RWPE2 (cell line): ENCODE results near the gene PCSK5.
A peak's percentile ranks its signal among the peaks of the same experiment; 100 is the strongest.
"Not testable (repeated sequence)": the region's sequence is repeated elsewhere in the genome, so short reads cannot be mapped to it uniquely, and the experiment has no call there.

Source experiments
- ATAC-seq: fragments of 200-7000 bp; cut with Tn5 transposase; 3 replicates; pipeline ENCODE4 v1.9.1; 2021; ENCODE audit warnings: low read depth
- DNase-seq: peaks from one replicate; pipeline ENCODE4 v3.0.0-alpha.2; 2020; ENCODE audit warnings: low spot score
- H3K27ac ChIP-seq: fragments of 450-650 bp; 2 replicates; pipeline ENCODE4 v1.5.1; 2017; ENCODE audit warnings: mild to moderate bottlenecking; ENCODE audit not compliant: poor library complexity, severe bottlenecking
- H3K27me3 ChIP-seq: fragments of 250-450 bp; sonication (Bioruptor Pico); 2 replicates; pipeline ENCODE4 v1.5.1; 2021; ENCODE audit warnings: mild to moderate bottlenecking, moderate library complexity; ENCODE audit not compliant: insufficient read depth, poor library complexity, severe bottlenecking
- H3K36me3 ChIP-seq: fragments of 250-450 bp; sonication (Bioruptor Pico); 2 replicates; pipeline ENCODE4 v1.5.1; 2020; ENCODE audit warnings: low read depth, mild to moderate bottlenecking, moderate library complexity
- H3K4me1 ChIP-seq: fragments of 250-450 bp; sonication (Bioruptor Pico); 2 replicates; pipeline ENCODE4 v1.5.1; 2021; ENCODE audit warnings: mild to moderate bottlenecking, moderate library complexity; ENCODE audit not compliant: insufficient read depth, poor library complexity, severe bottlenecking
- H3K4me3 ChIP-seq: fragments of 250-450 bp; sonication (Bioruptor Pico); 2 replicates; pipeline ENCODE4 v1.5.1; 2021; ENCODE audit warnings: mild to moderate bottlenecking, moderate library complexity; ENCODE audit not compliant: severe bottlenecking
- H3K9me3 ChIP-seq: fragments of 250-450 bp; sonication (Bioruptor Pico); 2 replicates; pipeline ENCODE4 v1.5.1; 2021; ENCODE audit warnings: mild to moderate bottlenecking, moderate library complexity; ENCODE audit not compliant: severe bottlenecking
- CTCF ChIP-seq: fragments of 450-650 bp; IDR thresholded peaks from one replicate; pipeline ENCODE4 v1.5.1; 2017; ENCODE audit warnings: mild to moderate bottlenecking, moderate library complexity; ENCODE audit not compliant: poor library complexity, severe bottlenecking

The PCSK5 gene

GRCh38 chr9:76359365-76359764 lies 468.9 kb downstream of the PCSK5 start:
- TF ChIP-seq CTCF = no peak
- Histone ChIP-seq H3K4me3 (no peak overlapping the region), H3K9me3 (no peaks in the 10 kb centered on the region), H3K4me1 (peaks cover 1% of the 10 kb centered on the region), H3K27ac (no peak overlapping the region), H3K36me3 (no peaks in the 10 kb centered on the region), H3K27me3 (no peaks in the 10 kb centered on the region)
- DNase-seq (no peak), ATAC-seq (no peak)

GRCh38 chr9:76359766-76360165 lies 469.3 kb downstream of the PCSK5 start:
- no peak for ATAC-seq
- Histone ChIP-seq H3K36me3 (no peaks in the 10 kb centered on the region), H3K4me3 (no peak overlapping the region), H3K4me1 (peaks cover 5% of the 10 kb centered on the region), H3K27ac (no peak overlapping the region), H3K27me3 (no peaks in the 10 kb centered on the region), H3K9me3 (no peaks in the 10 kb centered on the region)
- DNase-seq = no peak
- TF ChIP-seq CTCF = no peak

GRCh38 chr9:76362332-76363031 lies 472.0 kb downstream of the PCSK5 start:
- H3K4me3 ChIP-seq, H3K27ac ChIP-seq, H3K9me3 ChIP-seq, ATAC-seq, DNase-seq, H3K27me3 ChIP-seq, H3K36me3 ChIP-seq: not testable (repeated sequence)
- peaks cover 12% of the 10 kb centered on the region for H3K4me1 ChIP-seq

- no peak overlapping the region for H3K4me3 ChIP-seq
- DNase-seq (no peak), ATAC-seq (no peak)
- no peaks in the 10 kb centered on the region for H3K27me3 ChIP-seq
- no peaks in the 10 kb centered on the region for H3K9me3 ChIP-seq
- TF ChIP-seq CTCF = no peak
- no peaks in the 10 kb centered on the region for H3K36me3 ChIP-seq
- peaks cover 12% of the 10 kb centered on the region for H3K4me1 ChIP-seq
- H3K27ac ChIP-seq = no peak overlapping the region
Measured at GRCh38 chr9:76363032-76363395, 472.5 kb downstream of the PCSK5 start.

- Histone ChIP-seq H3K27ac (no peak overlapping the region), H3K36me3 (no peaks in the 10 kb centered on the region), H3K4me1 (peaks cover 15% of the 10 kb centered on the region), H3K9me3 (no peaks in the 10 kb centered on the region), H3K27me3 (no peaks in the 10 kb centered on the region), H3K4me3 (no peak overlapping the region)
- ATAC-seq (peak; percentile 96), DNase-seq (no peak)
- TF ChIP-seq CTCF = no peak
Measured at GRCh38 chr9:76365028-76365427, 474.6 kb downstream of the PCSK5 start.
